K562 (cell line): ENCODE data around the gene SGK1. TPM values are rescaled to one million over a fixed set of nuclear protein-coding genes. Genes with fewer than 3 reads are reported as not detected.

ENCODE experiments used
- ARHGAP35 ChIP-seq: fragments of 450-650 bp; IDR thresholded peaks from 2 replicates; pipeline ENCODE4 v1.6.1; 2018; ENCODE audit not compliant: partially characterized antibody
- BCL6 ChIP-seq: fragments of 250-450 bp; sonication (Bioruptor Pico); IDR thresholded peaks from 2 replicates; pipeline ENCODE4 v1.4.0; 2020
- BCOR ChIP-seq: fragments of 450-650 bp; IDR thresholded peaks from 2 replicates; pipeline ENCODE4 v1.6.1; 2016
- EHMT2 ChIP-seq: fragments of 450-650 bp; IDR thresholded peaks from 2 replicates; pipeline ENCODE4 v1.6.1; 2018; ENCODE audit warnings: antibody characterized with exemption
- EWSR1 ChIP-seq: fragments of 450-650 bp; IDR thresholded peaks from 2 replicates; pipeline ENCODE4 v1.6.1; 2018; ENCODE audit warnings: borderline replicate concordance, mild to moderate bottlenecking, low read depth, moderate library complexity; ENCODE audit not compliant: partially characterized antibody
- GABPB1 ChIP-seq: sonication (generic); formaldehyde crosslinking; IDR thresholded peaks from 2 replicates; pipeline ENCODE4 v1.8.0; 2022; ENCODE audit warnings: mild to moderate bottlenecking, missing genetic modification reagents
- GATAD2A ChIP-seq: fragments of 450-650 bp; IDR thresholded peaks from 2 replicates; pipeline ENCODE4 v1.6.1; 2017
- HDAC2 ChIP-seq: fragments of 450-650 bp; IDR thresholded peaks from 2 replicates; pipeline ENCODE4 v1.6.1; 2016; ENCODE audit warnings: mild to moderate bottlenecking
- HNRNPK ChIP-seq: fragments of 200-400 bp; formaldehyde crosslinking; IDR thresholded peaks from one replicate; pipeline ENCODE4 v1.6.1; 2018; ENCODE audit warnings: mild to moderate bottlenecking, low read depth, low read length; ENCODE audit not compliant: poor library complexity, severe bottlenecking
- NBN ChIP-seq: fragments of 450-650 bp; IDR thresholded peaks from 2 replicates; pipeline ENCODE4 v1.6.1; 2016; ENCODE audit warnings: low read depth, mild to moderate bottlenecking
- NFATC3 ChIP-seq: fragments of 450-650 bp; IDR thresholded peaks from 2 replicates; pipeline ENCODE4 v1.6.1; 2017; ENCODE audit warnings: mild to moderate bottlenecking
- POLR2AphosphoS5 ChIP-seq: IDR thresholded peaks from 2 replicates; pipeline ENCODE4 v1.6.1; 2011; ENCODE audit warnings: mild to moderate bottlenecking, low read depth, low read length, moderate library complexity; ENCODE audit not compliant: control insufficient read depth, insufficient read depth
- RBM39 ChIP-seq: fragments of 200-400 bp; formaldehyde crosslinking; optimal IDR thresholded peaks from 2 replicates; pipeline ENCODE3; 2018; ENCODE audit warnings: low read depth, low read length
- ZEB2 ChIP-seq: fragments of 450-650 bp; IDR thresholded peaks from 2 replicates; pipeline ENCODE4 v1.6.1; 2016
- ZNF384 ChIP-seq: IDR thresholded peaks from 2 replicates; pipeline ENCODE4 v1.6.1; 2012; ENCODE audit warnings: low read depth, low read length, improper control_type of control experiment
- polyA plus RNA-seq, 8 experiments: library from polyadenylated mRNA; depleted of rRNA in 4 of 8; stranded (reverse) in 5 of 8; unstranded in 3 of 8; fragments of >200 nt; fragmentation: Nextera tagmentation in 2 of 8; fragmentation: Illumina TruSeq in 1 of 8; extraction: Ambion mirVana in 2 of 8; extraction: Trizol in 1 of 8; gene quantifications; 2 replicates each; pipeline versions ENCODE4 v1.2.1 to v1.2.3, GENCODE V29; 2011 to 2014; ENCODE audit warnings: inconsistent platforms in 1 of 8, missing spikeins in 1 of 8
- total RNA-seq, 7 experiments: library from RNA; depleted of rRNA in 6 of 7; stranded (reverse); fragments of >200 nt in 6 of 7; fragmentation: Illumina TruSeq in 2 of 7; extraction: Trizol in 2 of 7; gene quantifications; 2 replicates each; pipeline versions ENCODE4 v1.2.1 to v1.2.3, GENCODE V29; 2011 to 2021; ENCODE audit warnings: low replicate concordance in 1 of 7
- TF ChIP-seq, protein P1 (sequence below): fragments of 200-800 bp; sonication (Bioruptor generic); IDR thresholded peaks from 2 replicates; pipeline ENCODE4 v1.6.1; 2017; ENCODE audit warnings: missing genetic modification characterization, missing compliant biosample characterization
- TF ChIP-seq, protein P2 (sequence below): fragments of 250-450 bp; sonication (Bioruptor Pico); IDR thresholded peaks from 2 replicates; pipeline ENCODE4 v1.8.0; 2021; ENCODE audit warnings: moderate library complexity, mild to moderate bottlenecking, inconsistent platforms
- TF ChIP-seq, protein P3 (sequence below): fragments of 450-650 bp; formaldehyde crosslinking; IDR thresholded peaks from 2 replicates; pipeline ENCODE4 v1.4.0; 2020; ENCODE audit warnings: mild to moderate bottlenecking, moderate library complexity
- TF ChIP-seq, protein P4 (sequence below): sonication (generic); formaldehyde crosslinking; IDR thresholded peaks from 2 replicates; pipeline ENCODE4 v1.5.0; 2020; ENCODE audit warnings: missing genetic modification reagents
- TF ChIP-seq, protein P5 (sequence below), 2 experiments: fragments of 450-650 bp in 1 of 2; sonication (generic) in 1 of 2; formaldehyde crosslinking in 1 of 2; IDR thresholded peaks in 1 of 2; conservative IDR thresholded peaks in 1 of 2; 2 replicates each; pipeline versions ENCODE4 v1.6.1 to v1.8.1; 2016 to 2023; ENCODE audit warnings: mild to moderate bottlenecking in 2 of 2, moderate library complexity in 2 of 2, inconsistent platforms in 1 of 2, missing genetic modification reagents in 1 of 2
- TF ChIP-seq, protein P6 (sequence below): IDR thresholded peaks from 2 replicates; pipeline ENCODE4 v1.6.1; 2014; ENCODE audit warnings: antibody characterized with exemption
- TF ChIP-seq, protein P7 (sequence below): fragments of 250-450 bp; sonication (Bioruptor Pico); IDR thresholded peaks from 2 replicates; pipeline ENCODE4 v1.9.0; 2021; ENCODE audit warnings: mild to moderate bottlenecking

The SGK1 gene
- total and polyA plus RNA-seq, 9 of the 15 experiments (the other 6 are each of a cell fraction or from before 2014, with no cell fraction given): 3.5 to 7.2 (median 3.9) TPM

DNA sequence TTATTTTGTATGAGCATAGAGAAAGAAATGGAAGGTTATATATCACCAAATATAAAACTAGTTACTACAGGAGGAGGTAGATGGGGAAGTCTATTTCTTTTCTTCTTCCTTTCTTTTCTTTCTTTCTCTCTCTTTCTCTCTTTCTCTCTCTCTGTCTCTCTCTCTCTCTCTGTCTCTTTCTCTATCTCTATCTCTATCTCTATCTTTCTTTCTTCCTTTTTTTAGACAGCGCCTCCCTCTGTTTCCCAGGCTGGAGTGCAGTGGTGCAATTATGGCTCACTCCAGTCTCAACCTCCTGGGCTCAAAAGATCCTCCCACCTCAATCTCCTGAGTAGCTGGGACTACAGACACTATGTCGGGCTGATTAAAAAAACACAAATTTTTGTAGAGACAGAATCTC, 10.2 kb upstream of the SGK1 start (continued):
- TF ChIP-seq NBN (no peak), EWSR1 (no peak), POLR2AphosphoS5 (no peak), ZNF384 (no peak), GABPB1 (CRISPR knock-in tag) (no peak), HNRNPK (no peak), HDAC2 (0 out of 2 replicates have a peak, but pooled peaks have one; percentile 41), RBM39 (no peak), EHMT2 (0 out of 2 replicates have a peak, but pooled peaks have one; percentile 34), ARHGAP35 (no peak), NFATC3 (0 out of 2 replicates have a peak, but pooled peaks have one; percentile 43), BCL6 (CRISPR knock-in tag) (no peak), GATAD2A (no peak), BCOR (0 out of 2 replicates have a peak, but pooled peaks have one; percentile 33), ZEB2 (no peak)
- TF ChIP-seq, protein P1, sequence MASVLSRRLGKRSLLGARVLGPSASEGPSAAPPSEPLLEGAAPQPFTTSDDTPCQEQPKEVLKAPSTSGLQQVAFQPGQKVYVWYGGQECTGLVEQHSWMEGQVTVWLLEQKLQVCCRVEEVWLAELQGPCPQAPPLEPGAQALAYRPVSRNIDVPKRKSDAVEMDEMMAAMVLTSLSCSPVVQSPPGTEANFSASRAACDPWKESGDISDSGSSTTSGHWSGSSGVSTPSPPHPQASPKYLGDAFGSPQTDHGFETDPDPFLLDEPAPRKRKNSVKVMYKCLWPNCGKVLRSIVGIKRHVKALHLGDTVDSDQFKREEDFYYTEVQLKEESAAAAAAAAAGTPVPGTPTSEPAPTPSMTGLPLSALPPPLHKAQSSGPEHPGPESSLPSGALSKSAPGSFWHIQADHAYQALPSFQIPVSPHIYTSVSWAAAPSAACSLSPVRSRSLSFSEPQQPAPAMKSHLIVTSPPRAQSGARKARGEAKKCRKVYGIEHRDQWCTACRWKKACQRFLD (CRISPR knock-in tag): no peak
- TF ChIP-seq, protein P2, sequence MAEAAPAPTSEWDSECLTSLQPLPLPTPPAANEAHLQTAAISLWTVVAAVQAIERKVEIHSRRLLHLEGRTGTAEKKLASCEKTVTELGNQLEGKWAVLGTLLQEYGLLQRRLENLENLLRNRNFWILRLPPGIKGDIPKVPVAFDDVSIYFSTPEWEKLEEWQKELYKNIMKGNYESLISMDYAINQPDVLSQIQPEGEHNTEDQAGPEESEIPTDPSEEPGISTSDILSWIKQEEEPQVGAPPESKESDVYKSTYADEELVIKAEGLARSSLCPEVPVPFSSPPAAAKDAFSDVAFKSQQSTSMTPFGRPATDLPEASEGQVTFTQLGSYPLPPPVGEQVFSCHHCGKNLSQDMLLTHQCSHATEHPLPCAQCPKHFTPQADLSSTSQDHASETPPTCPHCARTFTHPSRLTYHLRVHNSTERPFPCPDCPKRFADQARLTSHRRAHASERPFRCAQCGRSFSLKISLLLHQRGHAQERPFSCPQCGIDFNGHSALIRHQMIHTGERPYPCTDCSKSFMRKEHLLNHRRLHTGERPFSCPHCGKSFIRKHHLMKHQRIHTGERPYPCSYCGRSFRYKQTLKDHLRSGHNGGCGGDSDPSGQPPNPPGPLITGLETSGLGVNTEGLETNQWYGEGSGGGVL (CRISPR knock-in tag): no peak
- TF ChIP-seq, protein P3, sequence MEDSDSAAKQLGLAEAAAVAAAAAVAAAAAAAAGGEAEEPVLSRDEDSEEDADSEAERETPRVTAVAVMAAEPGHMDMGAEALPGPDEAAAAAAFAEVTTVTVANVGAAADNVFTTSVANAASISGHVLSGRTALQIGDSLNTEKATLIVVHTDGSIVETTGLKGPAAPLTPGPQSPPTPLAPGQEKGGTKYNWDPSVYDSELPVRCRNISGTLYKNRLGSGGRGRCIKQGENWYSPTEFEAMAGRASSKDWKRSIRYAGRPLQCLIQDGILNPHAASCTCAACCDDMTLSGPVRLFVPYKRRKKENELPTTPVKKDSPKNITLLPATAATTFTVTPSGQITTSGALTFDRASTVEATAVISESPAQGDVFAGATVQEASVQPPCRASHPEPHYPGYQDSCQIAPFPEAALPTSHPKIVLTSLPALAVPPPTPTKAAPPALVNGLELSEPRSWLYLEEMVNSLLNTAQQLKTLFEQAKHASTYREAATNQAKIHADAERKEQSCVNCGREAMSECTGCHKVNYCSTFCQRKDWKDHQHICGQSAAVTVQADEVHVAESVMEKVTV (CRISPR knock-in tag): no peak
- TF ChIP-seq, protein P4, sequence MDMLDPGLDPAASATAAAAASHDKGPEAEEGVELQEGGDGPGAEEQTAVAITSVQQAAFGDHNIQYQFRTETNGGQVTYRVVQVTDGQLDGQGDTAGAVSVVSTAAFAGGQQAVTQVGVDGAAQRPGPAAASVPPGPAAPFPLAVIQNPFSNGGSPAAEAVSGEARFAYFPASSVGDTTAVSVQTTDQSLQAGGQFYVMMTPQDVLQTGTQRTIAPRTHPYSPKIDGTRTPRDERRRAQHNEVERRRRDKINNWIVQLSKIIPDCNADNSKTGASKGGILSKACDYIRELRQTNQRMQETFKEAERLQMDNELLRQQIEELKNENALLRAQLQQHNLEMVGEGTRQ: no peak
- TF ChIP-seq, protein P5, sequence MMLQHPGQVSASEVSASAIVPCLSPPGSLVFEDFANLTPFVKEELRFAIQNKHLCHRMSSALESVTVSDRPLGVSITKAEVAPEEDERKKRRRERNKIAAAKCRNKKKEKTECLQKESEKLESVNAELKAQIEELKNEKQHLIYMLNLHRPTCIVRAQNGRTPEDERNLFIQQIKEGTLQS (IDR thresholded peaks at IDR 0.05): no peak
- TF ChIP-seq, protein P5 (CRISPR knock-in tag; conservative IDR thresholded peaks at IDR 0.05): no peak
- TF ChIP-seq, protein P6, sequence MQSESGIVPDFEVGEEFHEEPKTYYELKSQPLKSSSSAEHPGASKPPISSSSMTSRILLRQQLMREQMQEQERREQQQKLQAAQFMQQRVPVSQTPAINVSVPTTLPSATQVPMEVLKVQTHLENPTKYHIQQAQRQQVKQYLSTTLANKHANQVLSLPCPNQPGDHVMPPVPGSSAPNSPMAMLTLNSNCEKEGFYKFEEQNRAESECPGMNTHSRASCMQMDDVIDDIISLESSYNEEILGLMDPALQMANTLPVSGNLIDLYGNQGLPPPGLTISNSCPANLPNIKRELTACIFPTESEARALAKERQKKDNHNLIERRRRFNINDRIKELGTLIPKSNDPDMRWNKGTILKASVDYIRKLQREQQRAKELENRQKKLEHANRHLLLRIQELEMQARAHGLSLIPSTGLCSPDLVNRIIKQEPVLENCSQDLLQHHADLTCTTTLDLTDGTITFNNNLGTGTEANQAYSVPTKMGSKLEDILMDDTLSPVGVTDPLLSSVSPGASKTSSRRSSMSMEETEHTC: no peak
- TF ChIP-seq, protein P7, sequence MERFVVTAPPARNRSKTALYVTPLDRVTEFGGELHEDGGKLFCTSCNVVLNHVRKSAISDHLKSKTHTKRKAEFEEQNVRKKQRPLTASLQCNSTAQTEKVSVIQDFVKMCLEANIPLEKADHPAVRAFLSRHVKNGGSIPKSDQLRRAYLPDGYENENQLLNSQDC (CRISPR knock-in tag): no peak
